ENCODE data around the gene ANKH. TPM values are rescaled to one million over a fixed set of nuclear protein-coding genes. Genes with fewer than 3 reads are reported as not detected.

The ANKH gene
- total RNA-seq, 1 experiment from 2014 or later = 65.2 TPM

- no TSS peak for BruUV-seq (replicated peaks)
- H3K27ac ChIP-seq (ENCODE audit: low read depth, low read length) = no peak overlapping the region
- ChIA-PET RAD21 (ENCODE audit: low non-redundant PET in 1 of 2, low total read pairs in 2 of 2, uncharacterized antibody in 2 of 2, unreplicated experiment in 2 of 2) (no interaction called here), CTCF (no interaction called here), POLR2A (no interaction called here)
- H3K9me2 ChIP-seq (ENCODE audit: insufficient read depth) = no peaks in the 10 kb centered on the region
- H4K20me1 ChIP-seq (ENCODE audit: insufficient read depth) = no peaks in the 10 kb centered on the region
- DNase-seq (ENCODE audit: low read depth, low spot score) = no peak
- no peak overlapping the region for H3K4me2 ChIP-seq (ENCODE audit: low read length)
- H3K4me3 ChIP-seq (replicated peaks in 1 of 2; ENCODE audit: low read depth in 1 of 2, low read length in 2 of 2) = no peak overlapping the region
- peaks cover 2% of the 10 kb centered on the region; the same call in 1 of the 2 replicates for H3K79me2 ChIP-seq (ENCODE audit: insufficient read depth, low read length)
- no peaks in the 10 kb centered on the region for H3K27me3 ChIP-seq (ENCODE audit: insufficient read depth, low read length)
- H3K9me3 ChIP-seq (ENCODE audit: control insufficient read depth in 1 of 2, insufficient read depth in 1 of 2, low read depth in 1 of 2, low read length in 2 of 2) = no peaks in the 10 kb centered on the region
- no peak overlapping the region for H3K9ac ChIP-seq (ENCODE audit: low read length)
- TF ChIP-seq EZH2phosphoT487 (IDR thresholded peaks at IDR 0.05; ENCODE audit: borderline replicate concordance) (no peak), ZFX (IDR thresholded peaks at IDR 0.05) (no peak), POLR2AphosphoS5 (IDR thresholded peaks at IDR 0.05; ENCODE audit: low read depth, low read length) (no peak), MAX (IDR thresholded peaks at IDR 0.05) (no peak), REST (IDR thresholded peaks at IDR 0.05; ENCODE audit: low read depth) (no peak), YY1 (IDR thresholded peaks at IDR 0.05; ENCODE audit: extremely low read depth, insufficient replicate concordance, low read depth, low read length) (no peak), JUND (IDR thresholded peaks at IDR 0.05) (no peak)
- no peaks in the 10 kb centered on the region for H3K36me3 ChIP-seq (ENCODE audit: control insufficient read depth in 1 of 2, insufficient read depth in 2 of 2, low read length in 2 of 2)
- intact Hi-C loops (cut with micrococcal nuclease) = no loop called here
- H2AFZ ChIP-seq (ENCODE audit: low read depth, low read length, poor library complexity, severe bottlenecking) = no peak overlapping the region
- H3K4me1 ChIP-seq (ENCODE audit: control insufficient read depth in 1 of 2, insufficient read depth in 2 of 2, low read length in 2 of 2) = peaks cover 3 to 4% of the 10 kb centered on the region in 2 experiments; a peak in 2 of 4 replicates
- no peak for ATAC-seq
Measured at GRCh38 chr5:14852779-14853178, 18.8 kb downstream of the ANKH start.
